ENCODE measurements around the gene LDHAL6B.

LDHAL6B gene

GRCh38 chr15:59178151-59178695 lies 28.4 kb upstream of the LDHAL6B start:
- DNase-seq: no peak

- peak; percentile 41 to 47 (median 47) for DNase-seq
Observed at GRCh38 chr15:59179717-59180116, 26.9 kb upstream of the LDHAL6B start.

GRCh38 chr15:59180945-59181600 lies 25.6 kb upstream of the LDHAL6B start:
- peak; percentile 59 to 74 (median 72) for DNase-seq

GRCh38 chr15:59185725-59186124 lies 20.9 kb upstream of the LDHAL6B start:
- peak; percentile 70 to 77 (median 76) for DNase-seq

- no peak for DNase-seq
Observed at GRCh38 chr15:59186501-59186900, 20.1 kb upstream of the LDHAL6B start.

- DNase-seq: peak; percentile 48 to 76 (median 62)
Observed at GRCh38 chr15:59189241-59189640, 17.4 kb upstream of the LDHAL6B start.

- no peak for DNase-seq
Observed at GRCh38 chr15:59190291-59190690, 16.4 kb upstream of the LDHAL6B start.

GRCh38 chr15:59191855-59192237 lies 14.8 kb upstream of the LDHAL6B start:
- peak in 2 of 3 donors; percentile 46 to 61 for DNase-seq

- DNase-seq: no peak
Observed at GRCh38 chr15:59194639-59195325, 11.9 kb upstream of the LDHAL6B start.

GRCh38 chr15:59196416-59196815 lies 10.2 kb upstream of the LDHAL6B start:
- DNase-seq: no peak

- DNase-seq: peak; percentile 63 to 70 (median 67)
Observed at GRCh38 chr15:59197454-59197853, 9.2 kb upstream of the LDHAL6B start.

GRCh38 chr15:59199626-59200465 lies 6.8 kb upstream of the LDHAL6B start:
- peak; percentile 33 to 53 (median 50) for DNase-seq

GRCh38 chr15:59200560-59200959 lies 6.1 kb upstream of the LDHAL6B start:
- DNase-seq: no peak

GRCh38 chr15:59203008-59203407 lies 3.6 kb upstream of the LDHAL6B start:
- DNase-seq: no peak

- DNase-seq: peak in 2 of 3 donors; percentile 39 to 62
Observed at GRCh38 chr15:59203657-59204056, 3.0 kb upstream of the LDHAL6B start.

- DNase-seq: peak; percentile 48 to 56 (median 49)
Observed at GRCh38 chr15:59205839-59206622, 612 bp upstream of the LDHAL6B start.

- peak in 2 of 3 donors; percentile 24 to 36 for DNase-seq
Observed at GRCh38 chr15:59208613-59209249, 2.1 kb downstream of the LDHAL6B start.

GRCh38 chr15:59210186-59210585 lies 3.5 kb downstream of the LDHAL6B start:
- no peak for DNase-seq

GRCh38 chr15:59216911-59217310 lies 10.3 kb downstream of the LDHAL6B start:
- DNase-seq: no peak

GRCh38 chr15:59217876-59218498 lies 11.3 kb downstream of the LDHAL6B start:
- no peak for DNase-seq

GRCh38 chr15:59218710-59219109 lies 12.1 kb downstream of the LDHAL6B start:
- DNase-seq: no peak

Measured in suppressor macrophage treated with lipopolysaccharide for 1 hour (primary cell).